PC-9 (cell line): ENCODE results near the gene TBC1D13.

Source experiments
- EZH2 ChIP-seq: fragments of 200-600 bp; sonication (generic); IDR thresholded peaks from 2 replicates; pipeline ENCODE4 v1.8.0; 2017; ENCODE audit warnings: antibody characterized with exemption, low read depth
- TF ChIP-seq, protein P1 (sequence below): fragments of 200-600 bp; sonication (generic); conservative IDR thresholded peaks from 2 replicates; pipeline ENCODE4 v1.6.1; 2017; ENCODE audit warnings: mixed run types, antibody characterized with exemption, mild to moderate bottlenecking, moderate library complexity

GRCh38 chr9:128753627-128754026 is 33.4 kb upstream of the TBC1D13 start:
- TF ChIP-seq, protein P1, sequence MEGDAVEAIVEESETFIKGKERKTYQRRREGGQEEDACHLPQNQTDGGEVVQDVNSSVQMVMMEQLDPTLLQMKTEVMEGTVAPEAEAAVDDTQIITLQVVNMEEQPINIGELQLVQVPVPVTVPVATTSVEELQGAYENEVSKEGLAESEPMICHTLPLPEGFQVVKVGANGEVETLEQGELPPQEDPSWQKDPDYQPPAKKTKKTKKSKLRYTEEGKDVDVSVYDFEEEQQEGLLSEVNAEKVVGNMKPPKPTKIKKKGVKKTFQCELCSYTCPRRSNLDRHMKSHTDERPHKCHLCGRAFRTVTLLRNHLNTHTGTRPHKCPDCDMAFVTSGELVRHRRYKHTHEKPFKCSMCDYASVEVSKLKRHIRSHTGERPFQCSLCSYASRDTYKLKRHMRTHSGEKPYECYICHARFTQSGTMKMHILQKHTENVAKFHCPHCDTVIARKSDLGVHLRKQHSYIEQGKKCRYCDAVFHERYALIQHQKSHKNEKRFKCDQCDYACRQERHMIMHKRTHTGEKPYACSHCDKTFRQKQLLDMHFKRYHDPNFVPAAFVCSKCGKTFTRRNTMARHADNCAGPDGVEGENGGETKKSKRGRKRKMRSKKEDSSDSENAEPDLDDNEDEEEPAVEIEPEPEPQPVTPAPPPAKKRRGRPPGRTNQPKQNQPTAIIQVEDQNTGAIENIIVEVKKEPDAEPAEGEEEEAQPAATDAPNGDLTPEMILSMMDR: no peak
- no peak for TF ChIP-seq EZH2
